SK-N-SH treated with all-trans-retinoic acid at 6 μM for 48 hours (cell line): Measurements from ENCODE around the gene B3GALT5.

Experiments
- OSR1 ChIP-seq: fragments of 250-450 bp; sonication (Bioruptor Pico); IDR thresholded peaks from 2 replicates; pipeline ENCODE4 v1.8.0; 2022; ENCODE audit warnings: moderate library complexity, mild to moderate bottlenecking, inconsistent platforms
- SNAI2 ChIP-seq: fragments of 250-450 bp; sonication (Bioruptor Pico); IDR thresholded peaks from 2 replicates; pipeline ENCODE4 v1.5.0; 2020; ENCODE audit warnings: mild to moderate bottlenecking, moderate library complexity
- TF ChIP-seq, protein P1 (sequence below): fragments of 250-450 bp; sonication (Bioruptor Pico); IDR thresholded peaks from 2 replicates; pipeline ENCODE4 v1.8.0; 2020; ENCODE audit warnings: mild to moderate bottlenecking, moderate library complexity, borderline replicate concordance
- TF ChIP-seq, protein P2 (sequence below): fragments of 250-450 bp; sonication (Bioruptor Pico); IDR thresholded peaks from 2 replicates; pipeline ENCODE4 v1.8.0; 2021; ENCODE audit warnings: low read depth, mild to moderate bottlenecking, moderate library complexity, borderline replicate concordance

DNA sequence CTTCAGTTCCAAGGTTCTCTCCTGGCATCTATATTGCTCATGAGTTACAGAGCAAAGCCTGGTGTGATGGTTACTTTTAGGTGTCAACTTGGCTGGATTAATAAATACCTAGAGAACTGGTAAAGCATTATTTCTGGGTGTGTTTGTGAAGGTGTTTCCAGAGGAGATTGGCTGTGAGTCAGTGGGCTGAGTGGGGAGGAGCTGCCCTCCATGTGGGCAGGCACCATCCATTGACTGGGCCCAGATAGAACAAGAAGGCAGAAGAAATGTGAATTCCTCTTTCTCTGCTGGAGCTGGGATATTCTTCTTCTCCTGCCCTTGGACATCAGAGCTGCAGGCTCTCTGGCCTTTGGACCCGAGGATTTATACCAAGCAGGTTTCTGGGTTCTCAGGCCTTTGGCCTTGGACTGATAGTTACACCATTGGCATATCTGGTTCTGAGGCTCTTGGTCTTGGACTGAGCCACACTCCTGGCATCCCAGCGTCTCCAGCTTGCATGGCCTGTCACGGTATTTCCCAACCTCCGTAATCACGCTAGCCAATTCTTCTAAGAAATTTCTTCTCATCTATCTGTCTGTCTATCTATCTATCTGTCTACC lies 44.5 kb downstream of the B3GALT5 start:
- TF ChIP-seq, protein P1, sequence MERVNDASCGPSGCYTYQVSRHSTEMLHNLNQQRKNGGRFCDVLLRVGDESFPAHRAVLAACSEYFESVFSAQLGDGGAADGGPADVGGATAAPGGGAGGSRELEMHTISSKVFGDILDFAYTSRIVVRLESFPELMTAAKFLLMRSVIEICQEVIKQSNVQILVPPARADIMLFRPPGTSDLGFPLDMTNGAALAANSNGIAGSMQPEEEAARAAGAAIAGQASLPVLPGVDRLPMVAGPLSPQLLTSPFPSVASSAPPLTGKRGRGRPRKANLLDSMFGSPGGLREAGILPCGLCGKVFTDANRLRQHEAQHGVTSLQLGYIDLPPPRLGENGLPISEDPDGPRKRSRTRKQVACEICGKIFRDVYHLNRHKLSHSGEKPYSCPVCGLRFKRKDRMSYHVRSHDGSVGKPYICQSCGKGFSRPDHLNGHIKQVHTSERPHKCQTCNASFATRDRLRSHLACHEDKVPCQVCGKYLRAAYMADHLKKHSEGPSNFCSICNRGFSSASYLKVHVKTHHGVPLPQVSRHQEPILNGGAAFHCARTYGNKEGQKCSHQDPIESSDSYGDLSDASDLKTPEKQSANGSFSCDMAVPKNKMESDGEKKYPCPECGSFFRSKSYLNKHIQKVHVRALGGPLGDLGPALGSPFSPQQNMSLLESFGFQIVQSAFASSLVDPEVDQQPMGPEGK (CRISPR knock-in tag), result no peak
- TF ChIP-seq, protein P2, sequence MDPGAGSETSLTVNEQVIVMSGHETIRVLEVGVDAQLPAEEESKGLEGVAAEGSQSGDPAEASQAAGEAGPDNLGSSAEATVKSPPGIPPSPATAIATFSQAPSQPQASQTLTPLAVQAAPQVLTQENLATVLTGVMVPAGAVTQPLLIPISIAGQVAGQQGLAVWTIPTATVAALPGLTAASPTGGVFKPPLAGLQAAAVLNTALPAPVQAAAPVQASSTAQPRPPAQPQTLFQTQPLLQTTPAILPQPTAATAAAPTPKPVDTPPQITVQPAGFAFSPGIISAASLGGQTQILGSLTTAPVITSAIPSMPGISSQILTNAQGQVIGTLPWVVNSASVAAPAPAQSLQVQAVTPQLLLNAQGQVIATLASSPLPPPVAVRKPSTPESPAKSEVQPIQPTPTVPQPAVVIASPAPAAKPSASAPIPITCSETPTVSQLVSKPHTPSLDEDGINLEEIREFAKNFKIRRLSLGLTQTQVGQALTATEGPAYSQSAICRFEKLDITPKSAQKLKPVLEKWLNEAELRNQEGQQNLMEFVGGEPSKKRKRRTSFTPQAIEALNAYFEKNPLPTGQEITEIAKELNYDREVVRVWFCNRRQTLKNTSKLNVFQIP (CRISPR knock-in tag), result no peak
- TF ChIP-seq SNAI2, result no peak
- TF ChIP-seq OSR1 (CRISPR knock-in tag), result no peak
